GM18909 (cell line): ENCODE results near the gene KANK2.
"Not testable (repeated sequence)": the region's sequence is repeated elsewhere in the genome, so short reads cannot be mapped to it uniquely, and the experiment has no call there.

Experiments
- ATAC-seq: cut with Tn5 transposase; IDR thresholded peaks from one replicate; pipeline ENCODE4 v1.9.1; 2021; ENCODE audit warnings: mild to moderate bottlenecking; ENCODE audit not compliant: unreplicated experiment, poor library complexity

KANK2 gene

DNA sequence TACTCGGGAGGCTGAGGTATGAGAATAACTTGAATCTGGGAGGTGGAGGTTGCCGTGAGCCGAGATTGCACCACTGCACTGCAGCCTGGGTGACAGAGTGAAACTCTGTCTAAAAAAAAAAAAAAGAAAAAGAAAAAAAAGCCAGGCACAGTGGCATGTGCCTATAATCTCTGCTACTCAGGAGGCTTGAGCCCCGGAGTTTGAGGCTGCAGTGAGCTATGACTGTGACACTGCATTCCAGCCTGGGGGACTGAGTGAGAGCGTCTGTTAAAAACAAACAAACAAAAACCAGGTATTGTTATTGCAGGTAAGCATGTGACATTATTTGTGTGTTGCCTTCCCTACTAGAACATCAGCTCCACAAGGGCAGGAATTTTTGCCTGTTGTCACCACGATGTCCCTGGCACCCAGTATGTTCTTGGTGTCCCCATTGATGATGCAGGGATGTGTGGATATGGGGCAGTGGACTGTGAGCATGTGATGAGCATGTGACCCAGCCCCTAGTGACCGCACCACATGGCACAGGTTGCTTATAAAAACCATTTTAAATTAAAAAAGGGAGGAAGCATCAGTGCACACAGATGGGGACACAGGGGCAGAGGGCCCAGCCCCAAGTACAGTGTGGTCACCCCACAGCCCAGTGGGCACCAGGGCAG is 1.6 kb upstream of the KANK2 start:
- ATAC-seq: no peak

DNA sequence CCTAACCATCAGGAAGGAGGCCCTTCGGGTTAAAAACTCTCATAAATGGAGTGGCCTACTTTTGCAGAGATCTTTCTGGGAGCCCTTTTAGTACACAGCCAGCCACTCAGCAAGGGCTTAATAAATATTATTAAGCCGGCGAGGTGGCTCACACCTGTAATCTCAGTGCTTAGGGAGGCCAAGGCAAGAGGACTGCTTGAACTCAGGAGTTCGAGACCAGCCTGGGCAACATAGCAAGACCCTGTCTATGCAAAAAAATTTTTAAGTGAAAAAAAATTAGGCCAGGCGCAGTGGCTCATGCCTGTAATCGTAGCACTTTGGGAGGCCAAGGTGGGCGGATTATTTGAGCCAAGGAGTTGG is 810 bp upstream of the KANK2 start:
- no peak for ATAC-seq

- ATAC-seq: no peak
These were observed 698 bp downstream of the KANK2 start for GRCh38 chr19:11196406-11197287.

- ATAC-seq: no peak
These were observed 1.7 kb downstream of the KANK2 start for GRCh38 chr19:11195681-11196080.

DNA sequence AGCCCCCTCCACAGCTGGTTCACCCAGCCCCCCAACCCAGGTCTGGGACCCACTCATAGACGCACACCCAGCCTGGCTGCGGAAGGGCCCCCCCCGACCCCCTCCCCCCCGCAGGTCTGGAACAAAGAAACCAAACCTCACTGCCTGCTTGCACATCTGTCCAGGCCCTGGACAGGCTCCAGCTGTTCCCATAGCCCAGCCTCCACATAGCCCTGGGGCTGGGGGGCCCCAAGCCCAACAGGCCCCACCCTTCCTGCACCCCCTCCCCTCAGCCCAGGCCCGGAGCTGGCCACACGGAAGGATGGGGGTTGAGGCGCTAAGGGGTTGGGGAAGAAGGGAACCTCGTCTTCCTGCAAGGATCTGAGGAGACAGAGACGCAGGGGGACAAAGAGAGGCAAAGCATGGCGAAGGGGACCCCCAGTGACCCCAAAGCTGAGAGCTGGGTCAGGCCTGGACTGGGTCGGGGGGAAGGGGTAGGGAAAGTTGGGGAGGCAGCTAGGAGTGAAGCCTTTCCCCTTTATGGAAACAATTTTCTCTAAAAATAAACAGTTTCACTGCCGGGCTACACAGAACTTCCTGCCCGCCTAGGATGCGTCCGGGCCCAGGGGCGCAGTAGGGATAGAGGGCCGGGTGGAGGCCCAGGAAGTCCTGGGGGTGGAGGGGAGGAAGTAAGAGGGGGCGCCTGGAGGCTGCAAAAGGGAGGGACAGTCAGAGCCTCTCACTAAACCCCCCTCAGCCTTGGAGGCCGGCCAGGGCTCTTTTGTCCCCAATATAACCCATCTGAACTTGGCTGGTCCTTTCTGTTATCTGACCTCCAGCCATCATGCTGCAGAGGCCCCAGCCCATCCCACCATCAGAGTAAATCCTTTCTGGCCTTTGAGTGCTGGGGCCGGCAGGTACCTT is 2.4 kb downstream of the KANK2 start:
- ATAC-seq: no peak

DNA sequence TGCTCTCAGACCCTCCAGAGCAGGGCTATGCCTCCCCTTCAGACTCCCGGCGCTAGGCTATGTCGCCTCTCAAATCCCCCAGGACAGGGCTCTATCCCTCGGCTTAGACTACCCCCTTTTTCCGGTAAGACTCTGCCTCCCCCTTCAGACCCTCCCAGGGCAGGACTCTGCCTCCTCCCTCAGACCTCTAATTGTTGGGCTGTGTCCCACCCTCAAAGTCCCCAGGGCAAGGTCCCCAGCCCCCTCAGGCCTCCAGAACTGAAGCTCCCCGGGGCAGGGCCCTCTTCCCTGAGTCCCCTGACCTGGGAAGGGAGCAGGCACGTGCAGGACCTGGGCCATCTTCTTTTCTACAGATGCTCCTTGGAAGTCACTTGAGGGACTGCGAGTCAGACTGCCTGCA is 3.2 kb downstream of the KANK2 start:
- no peak for ATAC-seq

GRCh38 chr19:11192957-11193939 is 4.1 kb downstream of the KANK2 start:
- ATAC-seq: no peak

DNA sequence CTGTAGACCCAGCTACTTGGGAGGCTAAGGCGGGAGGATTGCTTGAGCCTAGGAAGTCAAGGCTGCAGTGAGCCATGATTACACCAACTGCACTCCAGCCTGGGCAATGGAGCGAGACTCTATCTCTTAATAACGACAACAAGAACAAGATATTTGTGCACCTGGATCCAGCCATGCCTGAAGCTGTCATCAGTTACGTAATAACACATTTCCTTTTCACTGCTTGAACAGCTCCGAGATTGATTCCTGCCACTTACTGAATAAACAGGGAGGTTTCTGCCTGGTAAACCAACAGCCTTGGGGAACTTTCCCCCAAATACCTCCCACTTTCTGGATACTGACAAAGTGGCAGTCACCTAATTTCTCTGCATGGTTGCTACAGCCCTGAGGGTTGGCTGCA is 5.4 kb downstream of the KANK2 start:
- no peak for ATAC-seq

DNA sequence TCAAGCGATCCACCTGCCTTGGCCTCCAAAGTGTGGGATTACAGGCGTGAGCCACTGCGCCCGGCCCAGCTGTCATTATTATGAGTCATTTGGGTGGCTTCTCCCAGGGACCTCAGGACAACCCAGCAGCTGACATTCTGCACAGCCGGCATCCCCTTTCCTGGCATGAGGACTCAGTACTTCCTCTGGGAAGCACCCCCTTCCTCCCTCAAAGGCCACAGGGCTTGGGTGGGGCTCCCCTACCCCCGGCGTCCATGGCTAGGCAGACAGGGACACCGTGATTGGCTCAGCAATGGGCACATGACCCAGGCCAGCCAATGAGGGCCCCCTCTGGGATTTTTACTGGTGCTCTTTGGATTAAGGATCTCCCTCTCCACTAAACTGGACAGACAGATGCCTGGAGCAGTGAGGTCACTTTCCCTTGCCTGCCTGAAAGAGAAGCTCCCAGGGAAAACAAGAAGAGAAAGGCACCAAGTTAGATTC is 6.0 kb downstream of the KANK2 start:
- ATAC-seq: no peak

GRCh38 chr19:11190501-11190900 is 6.8 kb downstream of the KANK2 start:
- no peak for ATAC-seq

DNA sequence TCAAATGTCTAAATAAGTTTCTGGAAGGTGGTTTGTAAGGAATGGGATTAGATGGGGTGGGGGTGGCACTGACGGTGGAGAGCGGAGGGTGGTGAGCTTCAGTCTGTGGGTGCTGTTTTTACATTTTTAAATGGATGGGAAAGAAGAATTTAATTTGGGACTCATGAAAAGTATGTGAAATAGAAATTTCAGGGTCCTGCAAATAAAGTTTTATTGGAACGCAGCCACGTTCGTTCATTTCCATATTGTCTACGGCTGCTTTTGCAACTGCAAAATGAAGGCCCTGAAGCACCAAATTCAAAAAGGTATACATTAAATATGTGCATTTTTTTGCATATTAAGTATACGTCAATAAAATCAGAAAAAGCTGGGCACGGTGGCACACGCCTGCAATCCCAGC is 9.9 kb downstream of the KANK2 start:
- no peak for ATAC-seq

DNA sequence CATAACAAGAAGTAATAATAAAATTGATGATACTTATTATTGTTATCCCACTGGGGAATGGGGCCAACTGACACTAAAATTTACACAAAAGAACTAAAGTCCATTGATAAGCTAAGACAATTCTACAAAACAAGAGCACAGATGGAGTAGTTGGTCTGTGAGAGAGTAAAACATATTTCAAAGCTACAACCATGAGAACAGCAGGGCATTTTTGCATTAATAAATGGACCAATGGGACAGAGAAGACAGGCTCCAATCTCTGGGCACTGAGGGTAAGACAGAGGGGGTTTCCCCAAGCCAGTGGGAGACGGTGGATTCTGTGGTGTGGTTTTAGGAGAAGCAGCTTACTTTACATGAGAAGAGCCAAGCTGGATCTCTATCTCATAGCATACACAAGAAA is 14.4 kb downstream of the KANK2 start:
- no peak for ATAC-seq

DNA sequence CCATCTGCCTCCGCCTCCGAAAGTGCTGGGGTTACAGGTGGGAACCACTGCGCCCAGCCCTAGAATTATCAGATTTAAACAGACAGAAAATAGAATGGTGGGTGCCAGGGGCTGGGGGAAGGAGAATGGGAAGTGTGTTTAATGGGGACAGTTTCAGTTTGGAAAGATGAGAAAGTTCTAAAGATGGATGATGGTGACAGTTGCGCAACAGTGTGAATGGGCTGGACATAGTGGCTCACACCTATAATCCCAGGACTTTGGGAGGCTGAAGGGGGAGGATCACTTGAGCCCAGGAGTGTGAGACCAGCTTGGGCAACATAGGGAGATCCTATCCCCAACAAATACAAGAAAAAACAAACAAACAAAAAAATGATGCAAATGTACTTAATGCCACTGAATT is 15.9 kb downstream of the KANK2 start:
- ATAC-seq: no peak

DNA sequence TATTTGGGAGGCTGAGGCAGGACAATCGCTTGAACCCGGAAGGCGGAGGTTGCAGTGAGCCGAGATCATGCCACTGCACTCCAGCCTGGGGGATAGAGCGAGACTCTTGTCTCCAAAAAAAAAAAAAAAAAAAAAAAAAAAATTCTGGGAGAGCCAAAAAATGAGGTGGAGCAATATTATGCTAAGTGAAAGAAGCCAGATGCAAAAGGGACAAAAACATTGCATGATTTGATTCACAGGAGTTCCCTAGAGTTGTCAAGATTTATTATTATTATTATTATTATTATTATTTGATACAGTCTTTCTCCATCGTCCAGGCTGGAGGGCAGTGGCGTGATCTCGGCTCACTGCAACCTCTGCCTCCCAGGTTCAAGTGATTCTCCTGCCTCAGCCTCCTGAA is 16.4 kb downstream of the KANK2 start:
- not testable (repeated sequence) for ATAC-seq

- no peak for ATAC-seq
These were observed 17.0 kb downstream of the KANK2 start for GRCh38 chr19:11180346-11180745.

DNA sequence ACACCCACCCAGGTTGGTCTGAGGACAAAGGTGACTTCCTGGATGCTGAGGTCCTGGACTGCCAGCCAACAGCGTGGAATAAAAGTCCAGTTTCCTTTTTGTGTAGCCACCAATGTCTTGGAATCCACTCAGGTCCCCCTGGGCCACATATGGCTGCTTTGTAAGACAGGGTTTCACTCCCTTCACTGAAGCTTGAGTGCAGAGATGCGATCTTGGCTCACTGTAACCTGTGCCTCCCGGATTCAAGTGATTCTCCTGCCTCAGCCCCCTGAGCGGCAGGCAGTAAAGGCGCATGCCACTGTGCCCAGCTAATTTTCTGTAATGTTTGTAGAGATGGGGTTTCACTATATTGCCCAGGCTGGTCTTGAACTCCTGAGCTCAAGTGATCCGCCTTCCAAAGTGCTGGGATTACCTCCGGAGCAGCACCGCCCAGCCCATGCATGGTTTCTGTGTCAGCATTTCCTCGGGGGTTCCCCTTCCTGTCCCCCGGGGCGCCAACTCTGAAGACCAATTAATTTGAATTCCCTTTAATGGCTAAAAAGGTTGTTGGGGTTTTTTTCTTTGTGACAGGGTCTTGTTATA is 17.5 kb downstream of the KANK2 start:
- no peak for ATAC-seq

DNA sequence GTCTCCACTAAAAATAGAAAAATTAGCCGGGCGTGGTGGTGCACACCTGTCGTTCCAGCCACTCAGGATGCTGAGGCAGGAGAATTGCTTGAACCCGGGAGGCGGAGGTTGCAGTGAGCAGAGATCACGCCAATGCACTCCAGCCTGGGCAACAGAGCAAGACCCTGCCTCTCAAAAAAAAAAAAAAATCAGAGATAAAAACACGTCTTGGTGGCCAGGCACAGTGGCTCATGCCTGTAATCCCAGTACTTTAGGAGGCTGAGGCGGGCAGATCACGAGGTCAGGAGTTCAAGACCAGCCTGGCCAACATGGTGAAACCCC is 18.2 kb downstream of the KANK2 start:
- ATAC-seq: not testable (repeated sequence)

DNA sequence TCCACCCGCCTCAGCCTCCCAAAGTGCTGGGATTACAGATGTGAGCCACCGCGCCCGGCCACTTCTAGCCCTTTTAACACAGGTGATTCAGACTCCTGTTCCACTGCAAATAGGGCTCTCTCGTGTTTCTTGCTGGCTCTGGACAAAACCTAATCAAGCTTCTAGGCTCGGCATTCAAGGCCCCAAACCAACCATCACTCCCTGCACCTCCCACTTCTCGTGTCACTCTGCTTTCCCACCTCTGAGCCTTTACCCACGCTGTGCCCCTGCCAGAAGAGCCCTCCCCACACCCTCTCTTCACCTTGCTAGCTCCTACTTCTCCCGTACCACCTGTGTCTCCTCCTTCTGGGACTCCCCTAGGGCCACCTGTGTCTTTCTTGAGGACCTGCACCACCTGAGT is 19.8 kb downstream of the KANK2 start:
- ATAC-seq: no peak

- ATAC-seq: no peak
These were observed 20.7 kb downstream of the KANK2 start for GRCh38 chr19:11176466-11177193.
